GM10266 (cell line): ENCODE data around the gene RET.

Experiments
- DNase-seq: peaks from one replicate; pipeline ENCODE4 v3.0.0; 2012; ENCODE audit errors: extremely low spot score
- TF ChIP-seq, protein P1 (sequence below): IDR thresholded peaks from 2 replicates; pipeline ENCODE4 v1.5.1; 2012; ENCODE audit warnings: mild to moderate bottlenecking, low read depth; ENCODE audit not compliant: control insufficient read depth, insufficient read depth; ENCODE audit errors: missing control alignments

RET gene

DNA sequence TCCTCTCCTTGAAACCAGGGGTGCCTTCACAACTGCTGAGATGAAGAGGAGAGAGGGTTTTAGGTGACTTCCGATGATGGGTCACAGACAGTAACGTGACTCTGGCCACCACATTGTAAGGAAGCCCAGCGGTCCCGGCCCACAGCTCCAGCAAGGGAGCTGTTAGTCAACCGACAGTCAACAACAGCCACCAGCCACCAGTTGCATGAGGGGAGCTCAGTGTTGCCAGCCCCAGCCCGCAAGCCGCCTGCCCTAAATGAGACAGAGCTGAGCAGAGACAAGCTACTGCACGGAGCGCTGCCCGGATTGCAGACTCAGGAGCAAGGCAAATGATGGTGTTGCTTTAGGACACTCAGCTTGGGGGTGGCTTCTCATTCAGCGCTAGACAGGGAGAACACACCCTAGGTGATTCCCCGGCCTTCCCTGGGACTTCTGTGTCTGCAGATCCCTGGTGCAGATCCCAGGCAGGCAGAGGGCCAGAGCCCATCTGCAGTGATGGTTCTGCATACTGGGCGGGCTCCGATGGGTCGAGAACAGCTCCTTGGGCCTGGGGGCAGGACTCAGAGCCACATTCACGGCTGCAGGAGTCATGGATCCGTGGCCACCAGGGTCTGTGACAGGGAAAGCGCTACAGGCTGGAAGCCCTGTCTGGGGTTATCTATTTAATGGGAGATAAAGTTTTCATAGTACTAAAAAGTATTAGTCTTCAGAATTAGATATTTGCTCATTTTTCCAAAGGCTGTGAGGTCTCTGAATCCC, 14.3 kb upstream of the RET start:
- DNase-seq = no peak
- TF ChIP-seq, protein P1, sequence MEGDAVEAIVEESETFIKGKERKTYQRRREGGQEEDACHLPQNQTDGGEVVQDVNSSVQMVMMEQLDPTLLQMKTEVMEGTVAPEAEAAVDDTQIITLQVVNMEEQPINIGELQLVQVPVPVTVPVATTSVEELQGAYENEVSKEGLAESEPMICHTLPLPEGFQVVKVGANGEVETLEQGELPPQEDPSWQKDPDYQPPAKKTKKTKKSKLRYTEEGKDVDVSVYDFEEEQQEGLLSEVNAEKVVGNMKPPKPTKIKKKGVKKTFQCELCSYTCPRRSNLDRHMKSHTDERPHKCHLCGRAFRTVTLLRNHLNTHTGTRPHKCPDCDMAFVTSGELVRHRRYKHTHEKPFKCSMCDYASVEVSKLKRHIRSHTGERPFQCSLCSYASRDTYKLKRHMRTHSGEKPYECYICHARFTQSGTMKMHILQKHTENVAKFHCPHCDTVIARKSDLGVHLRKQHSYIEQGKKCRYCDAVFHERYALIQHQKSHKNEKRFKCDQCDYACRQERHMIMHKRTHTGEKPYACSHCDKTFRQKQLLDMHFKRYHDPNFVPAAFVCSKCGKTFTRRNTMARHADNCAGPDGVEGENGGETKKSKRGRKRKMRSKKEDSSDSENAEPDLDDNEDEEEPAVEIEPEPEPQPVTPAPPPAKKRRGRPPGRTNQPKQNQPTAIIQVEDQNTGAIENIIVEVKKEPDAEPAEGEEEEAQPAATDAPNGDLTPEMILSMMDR = no peak

DNA sequence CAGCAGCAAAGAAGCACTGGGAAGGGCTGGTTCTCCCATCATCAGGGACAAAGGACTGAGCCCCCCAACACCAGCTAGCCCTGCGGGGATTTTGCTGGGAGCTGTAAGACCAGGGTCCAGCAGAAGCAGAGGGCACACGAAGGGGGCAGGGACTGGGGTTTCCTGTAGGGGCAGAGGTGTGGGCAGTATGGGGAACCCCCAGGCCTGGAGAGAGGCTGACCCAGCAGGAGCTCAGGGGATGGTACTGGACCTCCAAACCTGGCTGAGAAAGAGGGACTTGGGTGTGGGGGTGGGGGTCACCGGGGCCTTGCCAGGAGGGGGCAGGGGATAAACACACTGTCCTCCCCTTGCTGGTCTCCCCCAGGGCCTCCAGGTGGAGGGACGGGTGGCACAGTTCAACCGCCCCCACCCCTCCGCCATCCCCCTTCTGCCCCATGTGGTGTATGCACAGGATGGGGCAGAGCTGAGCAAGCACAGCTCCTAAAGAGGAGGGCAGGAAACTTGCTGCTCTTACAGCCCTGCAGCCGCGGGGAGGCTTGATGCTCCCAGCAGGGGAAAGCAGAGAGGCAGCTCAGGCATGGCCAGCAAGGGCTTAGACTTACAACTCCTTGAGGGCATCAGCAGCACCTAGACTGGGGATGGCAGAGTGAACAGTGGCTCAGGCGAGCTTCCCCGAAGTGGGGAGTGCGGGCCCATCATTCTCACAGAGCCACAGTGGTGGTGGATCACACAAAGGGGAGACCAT, 12.4 kb upstream of the RET start:
- DNase-seq = no peak
- TF ChIP-seq, protein P1 = no peak

DNA sequence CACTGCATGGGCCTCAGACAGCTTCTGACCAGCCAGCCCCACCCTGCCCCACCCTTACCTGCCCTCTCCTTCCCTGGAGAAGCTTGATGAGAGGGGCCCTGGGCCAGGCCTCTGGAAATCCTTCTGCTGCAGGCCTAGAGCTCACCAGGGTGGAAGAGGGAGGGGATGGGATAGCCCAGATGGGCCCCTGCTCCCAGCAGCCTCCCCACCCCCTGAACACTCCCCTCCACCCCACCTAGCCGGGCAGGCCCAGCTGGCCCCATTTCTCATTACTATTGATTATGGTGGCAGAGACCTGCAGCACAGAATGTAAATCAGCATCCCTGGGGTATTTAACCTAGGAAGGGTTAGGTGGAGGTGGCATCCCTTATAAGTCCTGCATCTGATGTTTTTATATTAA, 11.6 kb upstream of the RET start:
- no peak for DNase-seq
- TF ChIP-seq, protein P1 = no peak

DNA sequence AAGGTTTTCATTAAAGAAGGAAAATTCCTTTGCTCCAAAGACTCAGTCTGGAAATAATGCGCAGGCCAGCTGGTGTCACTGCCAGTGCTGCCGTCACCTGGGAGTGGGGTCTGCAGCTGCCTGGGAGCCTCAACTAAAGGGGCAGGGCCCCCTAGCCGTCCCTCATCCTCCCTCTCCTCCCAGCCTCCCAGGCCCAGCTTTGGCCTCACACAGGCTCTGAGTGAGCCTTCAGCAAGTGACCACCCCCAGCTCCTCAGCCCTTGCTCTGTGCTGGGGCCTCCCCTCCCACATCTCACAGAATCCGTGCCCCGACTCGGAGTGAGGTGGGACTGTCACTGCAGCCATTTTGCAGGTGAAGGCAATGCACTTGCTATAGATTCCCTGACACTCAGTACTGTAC, 11.1 kb upstream of the RET start:
- DNase-seq = no peak
- TF ChIP-seq, protein P1 = no peak

DNA sequence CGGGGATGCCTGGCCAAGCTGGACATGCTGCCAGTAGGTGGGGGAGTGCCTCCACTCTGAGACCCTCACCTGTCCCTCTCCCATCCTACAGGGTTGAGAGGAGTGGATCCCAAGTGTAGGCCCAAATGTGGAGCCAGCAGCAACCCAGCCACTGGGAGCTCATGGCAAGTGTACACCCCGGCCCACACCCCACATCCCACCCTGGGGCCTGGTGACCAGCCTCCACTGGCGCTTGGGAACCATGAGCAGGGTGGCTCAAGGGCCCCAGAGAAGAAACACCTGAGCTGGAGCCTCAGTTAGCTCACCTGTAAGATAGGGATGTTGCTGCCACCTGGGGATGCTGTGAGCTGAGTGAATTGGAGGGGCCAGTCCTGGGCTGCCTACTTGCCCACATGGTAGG, 10.4 kb upstream of the RET start:
- DNase-seq = no peak
- TF ChIP-seq, protein P1 = no peak

DNA sequence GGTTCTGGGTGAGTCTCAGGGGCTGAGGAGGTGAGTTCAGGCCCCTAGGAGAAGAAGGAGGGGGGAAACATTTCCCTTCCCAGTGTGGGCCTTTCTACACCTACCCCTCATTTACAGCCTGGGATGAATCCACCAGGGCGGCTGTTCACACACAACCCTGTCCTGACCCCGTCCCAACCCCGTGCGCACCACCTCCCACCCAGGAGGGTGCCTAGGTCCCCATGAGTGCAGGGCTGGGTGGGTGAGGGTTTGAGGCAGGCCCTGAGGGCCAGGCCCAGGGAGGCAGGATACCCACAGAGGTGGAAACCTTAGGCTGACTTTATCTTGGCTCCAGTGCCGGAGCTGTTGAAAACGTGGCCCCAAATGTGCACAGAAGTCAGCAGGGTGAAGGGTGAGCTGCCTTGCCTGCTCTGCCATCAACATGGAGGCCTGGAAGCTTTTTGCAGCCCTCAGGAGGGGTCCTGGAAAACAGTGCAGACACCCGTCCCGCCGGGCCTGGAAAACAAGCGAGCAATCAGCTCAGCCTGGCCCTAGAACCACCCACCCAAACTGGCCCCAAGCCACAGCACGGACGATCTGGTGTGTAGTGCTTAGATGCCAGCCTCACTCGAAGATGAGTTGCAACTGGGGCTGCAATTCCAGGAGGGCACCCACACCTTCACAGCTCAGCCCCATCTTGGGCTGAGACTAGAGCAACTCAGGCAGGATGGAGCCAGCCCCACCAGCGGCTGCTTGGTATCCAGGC, 9.3 kb upstream of the RET start:
- TF ChIP-seq, protein P1 = no peak
- DNase-seq = no peak

DNA sequence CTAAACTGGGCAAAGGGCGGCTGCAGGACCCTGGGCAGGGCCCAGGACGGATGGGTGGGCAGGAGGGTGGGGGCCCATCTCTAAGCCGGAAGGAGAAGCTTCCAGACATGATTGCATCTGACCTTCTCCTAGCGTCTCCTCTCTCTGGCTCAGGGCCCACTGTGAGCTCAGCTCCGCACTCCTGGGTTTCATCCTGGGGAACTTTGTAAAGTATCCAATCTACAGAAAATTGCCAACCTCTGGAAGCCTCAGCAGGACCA, 8.8 kb upstream of the RET start:
- TF ChIP-seq, protein P1 = no peak
- DNase-seq = no peak
